GM12892 (cell line): Measurements from ENCODE around the gene CHPT1.

Experiments used
- POLR2A ChIP-seq: IDR thresholded peaks from 2 replicates; pipeline ENCODE4 v1.6.1; 2011; ENCODE audit warnings: low read depth, low read length, control low read depth
- POLR2AphosphoS5 ChIP-seq: IDR thresholded peaks from 2 replicates; pipeline ENCODE4 v1.6.1; 2011; ENCODE audit warnings: low read depth, low read length, control low read depth

- TF ChIP-seq POLR2A (no peak), POLR2AphosphoS5 (no peak)
Measured at GRCh38 chr12:101694986-101695385, 2.5 kb upstream of the CHPT1 start.
